SK-N-SH (cell line): ENCODE data around the gene KCNG4. TPM values are rescaled to one million over a fixed set of nuclear protein-coding genes. Genes with fewer than 3 reads are reported as not detected.

Experiments
- CTCF ChIA-PET: fragments of 300-600, 350-600 bp; formaldehyde crosslinking; extraction: SDS; loops from one replicate; lab custom pipeline; 2021; lab: Yijun Ruan, JAX
- POLR2A ChIA-PET: fragments of 350-600 bp; sonication (Branson Sonifier 250); formaldehyde crosslinking; extraction: SDS; loops from one replicate; lab custom pipeline; 2020; ENCODE audit warnings: antibody characterized with exemption, inconsistent platforms; lab: Yijun Ruan, JAX
- DNase-seq: peaks from one replicate; pipeline ENCODE4 v3.0.0; 2012
- H2AFZ ChIP-seq: fragments of 200-600 bp; sonication (generic); 2 replicates; pipeline ENCODE4 v1.8.1; 2016; ENCODE audit warnings: antibody characterized with exemption, mild to moderate bottlenecking, low read depth
- H3F3A ChIP-seq: fragments of 200-600 bp; sonication (generic); replicated peaks from 2 replicates; pipeline ENCODE3; 2016; ENCODE audit warnings: antibody characterized with exemption, mild to moderate bottlenecking; ENCODE audit not compliant: insufficient read depth
- H3K27ac ChIP-seq, 2 experiments: fragments of 200-500 bp in 1 of 2; fragments of 200-600 bp in 1 of 2; sonication (Bioruptor generic) in 1 of 2; sonication (generic), shearing (Covaris generic) in 1 of 2; 2 replicates each; pipeline versions ENCODE4 v1.5.1 to v1.6.1; 2014 to 2016; ENCODE audit warnings: low read depth in 2 of 2, inconsistent platforms in 1 of 2, low read length in 1 of 2, mild to moderate bottlenecking in 1 of 2, mixed read lengths in 1 of 2
- H3K27me3 ChIP-seq: fragments of 200-600 bp; sonication (generic), shearing (Covaris generic); 2 replicates; pipeline ENCODE4 v1.6.1; 2016; ENCODE audit warnings: mixed run types; ENCODE audit not compliant: insufficient read depth
- H3K36me3 ChIP-seq, 2 experiments: fragments of 200-500 bp in 1 of 2; fragments of 200-600 bp in 1 of 2; sonication (Bioruptor generic) in 1 of 2; sonication (generic) in 1 of 2; replicated peaks in 1 of 2; 2 replicates each; pipeline versions ENCODE3 to v1.5.1; 2014 to 2016; ENCODE audit warnings: low read length in 1 of 2, mild to moderate bottlenecking in 1 of 2; ENCODE audit not compliant: insufficient read depth in 2 of 2, control insufficient read depth in 1 of 2
- H3K4me1 ChIP-seq, 2 experiments: fragments of 200-500 bp in 1 of 2; fragments of 200-600 bp in 1 of 2; sonication (Bioruptor generic) in 1 of 2; sonication (generic), shearing (Covaris generic) in 1 of 2; 2 replicates each; pipeline versions ENCODE4 v1.5.1 to v1.6.1; 2014 to 2016; ENCODE audit warnings: low read depth in 1 of 2, low read length in 1 of 2, mixed run types in 1 of 2; ENCODE audit not compliant: insufficient read depth in 2 of 2, control insufficient read depth in 1 of 2
- H3K4me2 ChIP-seq: fragments of 200-600 bp; sonication (generic), shearing (Covaris generic); 2 replicates; pipeline ENCODE4 v1.6.1; 2017; ENCODE audit warnings: mixed run types
- H3K4me3 ChIP-seq, 2 experiments: fragments of 200-500 bp in 1 of 2; fragments of 200-600 bp in 1 of 2; sonication (Bioruptor generic) in 1 of 2; sonication (generic), shearing (Covaris generic) in 1 of 2; 2 replicates each; pipeline versions ENCODE4 v1.5.1 to v1.8.1; 2014 to 2016; ENCODE audit warnings: low read depth in 2 of 2, inconsistent platforms in 1 of 2, low read length in 1 of 2, mild to moderate bottlenecking in 1 of 2, mixed read lengths in 1 of 2, moderate library complexity in 1 of 2
- H3K79me2 ChIP-seq: fragments of 200-600 bp; sonication (generic); 2 replicates; pipeline ENCODE4 v1.8.1; 2017; ENCODE audit warnings: mild to moderate bottlenecking; ENCODE audit not compliant: insufficient read depth
- H3K9ac ChIP-seq: fragments of 200-600 bp; sonication (generic); 2 replicates; pipeline ENCODE4 v1.6.1; 2017; ENCODE audit warnings: mixed run types
- H3K9me2 ChIP-seq: fragments of 200-600 bp; sonication (generic); 2 replicates; pipeline ENCODE4 v1.6.1; 2017; ENCODE audit warnings: mixed run types
- H3K9me3 ChIP-seq: fragments of 200-600 bp; sonication (generic); 2 replicates; pipeline ENCODE4 v1.6.1; 2017; ENCODE audit warnings: mixed run types, mild to moderate bottlenecking, moderate library complexity
- H4K20me1 ChIP-seq: fragments of 200-600 bp; sonication (generic); 2 replicates; pipeline ENCODE4 v1.6.1; 2017; ENCODE audit warnings: mild to moderate bottlenecking, mixed run types; ENCODE audit not compliant: insufficient read depth
- CHD2 ChIP-seq: fragments of 150-350 bp; IDR thresholded peaks from 2 replicates; pipeline ENCODE4 v1.6.1; 2018; ENCODE audit warnings: low read length; ENCODE audit not compliant: partially characterized antibody
- ELF1 ChIP-seq: IDR thresholded peaks from 2 replicates; pipeline ENCODE4 v1.4.0; 2012
- EZH2phosphoT487 ChIP-seq: fragments of 200-600 bp; sonication (generic); IDR thresholded peaks from 2 replicates; pipeline ENCODE4 v1.6.1; 2017; ENCODE audit warnings: low read depth, mixed run types, mild to moderate bottlenecking, antibody characterized with exemption, moderate library complexity, borderline replicate concordance
- FOXJ3 ChIP-seq: sonication (generic); formaldehyde crosslinking; IDR thresholded peaks from 2 replicates; pipeline ENCODE4 v1.5.1; 2020; ENCODE audit warnings: mild to moderate bottlenecking, missing genetic modification reagents
- FOXM1 ChIP-seq: IDR thresholded peaks from 2 replicates; pipeline ENCODE4 v1.4.0; 2012; ENCODE audit warnings: low read depth, mild to moderate bottlenecking
- JUND ChIP-seq: IDR thresholded peaks from 2 replicates; pipeline ENCODE4 v1.4.0; 2012
- MEF2A ChIP-seq: IDR thresholded peaks from 2 replicates; pipeline ENCODE4 v1.4.0; 2012; ENCODE audit warnings: low read depth, borderline replicate concordance
- RFX5 ChIP-seq: IDR thresholded peaks from 2 replicates; pipeline ENCODE4 v1.6.1; 2012; ENCODE audit warnings: mild to moderate bottlenecking, improper control_type of control experiment, low read length
- RXRA ChIP-seq: IDR thresholded peaks from 2 replicates; pipeline ENCODE4 v1.4.0; 2012; ENCODE audit warnings: low read depth, mild to moderate bottlenecking, borderline replicate concordance
- TAF1 ChIP-seq: IDR thresholded peaks from 2 replicates; pipeline ENCODE4 v1.6.1; 2012; ENCODE audit warnings: low read depth, mild to moderate bottlenecking, low read length, moderate library complexity, borderline replicate concordance
- TEAD4 ChIP-seq: IDR thresholded peaks from 2 replicates; pipeline ENCODE4 v1.4.0; 2012; ENCODE audit warnings: mild to moderate bottlenecking, borderline replicate concordance; ENCODE audit not compliant: insufficient read depth
- YY1 ChIP-seq: IDR thresholded peaks from 2 replicates; pipeline ENCODE4 v1.4.0; 2012; ENCODE audit warnings: low read depth, mild to moderate bottlenecking
- WGBS: methylation state at CpG from one replicate; pipeline ENCODE4 v1.1.6; 2017; ENCODE audit warnings: low lambda C conversion rate; 5-methylcytosine and 5-hydroxymethylcytosine counted together
- polyA plus RNA-seq, 3 experiments: library from polyadenylated mRNA; depleted of rRNA; stranded (reverse); fragments of >200 nt; gene quantifications; 2 replicates each; pipeline ENCODE4 v1.2.3, GENCODE V29; 2012
- TF ChIP-seq, protein P1 (sequence below): fragments of 150-350 bp; IDR thresholded peaks from 2 replicates; pipeline ENCODE4 v1.6.1; 2016; ENCODE audit warnings: mild to moderate bottlenecking, low read depth, low read length
- TF ChIP-seq, protein P2 (sequence below): IDR thresholded peaks from 2 replicates; pipeline ENCODE4 v1.4.0; 2012; ENCODE audit warnings: low read depth, borderline replicate concordance
- TF ChIP-seq, protein P3 (sequence below): IDR thresholded peaks from 2 replicates; pipeline ENCODE4 v1.4.0; 2012; ENCODE audit warnings: low read depth
- TF ChIP-seq, protein P4 (sequence below): IDR thresholded peaks from 2 replicates; pipeline ENCODE4 v1.6.1; 2012; ENCODE audit warnings: mild to moderate bottlenecking, low read depth, low read length, moderate library complexity
- TF ChIP-seq, protein P5 (sequence below): fragments of 200-600 bp; sonication (generic); IDR thresholded peaks from 2 replicates; pipeline ENCODE4 v1.6.1; 2017; ENCODE audit warnings: antibody characterized with exemption, mild to moderate bottlenecking, moderate library complexity
- TF ChIP-seq, protein P6 (sequence below): IDR thresholded peaks from 2 replicates; pipeline ENCODE4; 2012

Gene KCNG4
- polyA plus RNA-seq, 1 of the 3 experiments (the other 2 are of a cell fraction) = not detected

DNA sequence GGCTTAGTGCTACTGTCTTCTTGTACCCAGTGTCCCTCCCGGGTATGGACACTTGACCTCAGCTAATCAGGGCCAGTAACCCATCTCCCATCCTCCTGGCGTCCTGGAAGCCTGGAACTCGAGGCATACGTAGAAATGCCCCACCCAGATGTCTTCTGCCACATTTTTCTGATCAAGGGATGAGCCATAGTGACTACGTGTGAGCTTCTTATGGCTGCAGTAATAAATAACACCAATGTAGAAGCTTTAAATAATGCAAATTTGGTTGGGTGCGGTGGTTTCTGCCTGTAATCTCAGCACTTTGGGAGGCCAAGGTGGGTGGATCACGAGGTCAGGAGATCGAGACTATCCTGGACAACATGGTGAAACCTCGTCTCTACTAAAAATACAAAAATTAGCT, 3.0 kb upstream of the KCNG4 start:
- H3K4me2 ChIP-seq = no peak overlapping the region
- H3K4me3 ChIP-seq = no peak overlapping the region
- no peaks in the 10 kb centered on the region for H3K79me2 ChIP-seq
- WGBS = 58% methylated on average over 9 of the region's 9 CpGs
- H3K9ac ChIP-seq = no peak overlapping the region
- POLR2A ChIA-PET = no interaction called here
- H3K4me1 ChIP-seq = peaks cover 0 to 11% of the 10 kb centered on the region in 2 experiments; a peak in 1 of 4 replicates
- no peaks in the 10 kb centered on the region for H4K20me1 ChIP-seq
- no peak overlapping the region for H2AFZ ChIP-seq
- no peaks in the 10 kb centered on the region; the same call in 1 of the 2 replicates for H3K27me3 ChIP-seq
- H3F3A ChIP-seq = no peaks in the 10 kb centered on the region
- DNase-seq = no peak
- no peak overlapping the region for H3K27ac ChIP-seq
- TF ChIP-seq CHD2 (no peak), YY1 (no peak), JUND (no peak), TEAD4 (no peak), TAF1 (no peak), MEF2A (no peak), ELF1 (no peak), RFX5 (no peak), FOXJ3 (CRISPR knock-in tag) (no peak), RXRA (no peak), FOXM1 (no peak), EZH2phosphoT487 (no peak)
- TF ChIP-seq, protein P1, sequence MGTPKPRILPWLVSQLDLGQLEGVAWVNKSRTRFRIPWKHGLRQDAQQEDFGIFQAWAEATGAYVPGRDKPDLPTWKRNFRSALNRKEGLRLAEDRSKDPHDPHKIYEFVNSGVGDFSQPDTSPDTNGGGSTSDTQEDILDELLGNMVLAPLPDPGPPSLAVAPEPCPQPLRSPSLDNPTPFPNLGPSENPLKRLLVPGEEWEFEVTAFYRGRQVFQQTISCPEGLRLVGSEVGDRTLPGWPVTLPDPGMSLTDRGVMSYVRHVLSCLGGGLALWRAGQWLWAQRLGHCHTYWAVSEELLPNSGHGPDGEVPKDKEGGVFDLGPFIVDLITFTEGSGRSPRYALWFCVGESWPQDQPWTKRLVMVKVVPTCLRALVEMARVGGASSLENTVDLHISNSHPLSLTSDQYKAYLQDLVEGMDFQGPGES = no peak
- TF ChIP-seq, protein P2, sequence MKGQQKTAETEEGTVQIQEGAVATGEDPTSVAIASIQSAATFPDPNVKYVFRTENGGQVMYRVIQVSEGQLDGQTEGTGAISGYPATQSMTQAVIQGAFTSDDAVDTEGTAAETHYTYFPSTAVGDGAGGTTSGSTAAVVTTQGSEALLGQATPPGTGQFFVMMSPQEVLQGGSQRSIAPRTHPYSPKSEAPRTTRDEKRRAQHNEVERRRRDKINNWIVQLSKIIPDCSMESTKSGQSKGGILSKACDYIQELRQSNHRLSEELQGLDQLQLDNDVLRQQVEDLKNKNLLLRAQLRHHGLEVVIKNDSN = no peak
- TF ChIP-seq, protein P3, sequence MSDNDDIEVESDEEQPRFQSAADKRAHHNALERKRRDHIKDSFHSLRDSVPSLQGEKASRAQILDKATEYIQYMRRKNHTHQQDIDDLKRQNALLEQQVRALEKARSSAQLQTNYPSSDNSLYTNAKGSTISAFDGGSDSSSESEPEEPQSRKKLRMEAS = no peak
- TF ChIP-seq, protein P4, sequence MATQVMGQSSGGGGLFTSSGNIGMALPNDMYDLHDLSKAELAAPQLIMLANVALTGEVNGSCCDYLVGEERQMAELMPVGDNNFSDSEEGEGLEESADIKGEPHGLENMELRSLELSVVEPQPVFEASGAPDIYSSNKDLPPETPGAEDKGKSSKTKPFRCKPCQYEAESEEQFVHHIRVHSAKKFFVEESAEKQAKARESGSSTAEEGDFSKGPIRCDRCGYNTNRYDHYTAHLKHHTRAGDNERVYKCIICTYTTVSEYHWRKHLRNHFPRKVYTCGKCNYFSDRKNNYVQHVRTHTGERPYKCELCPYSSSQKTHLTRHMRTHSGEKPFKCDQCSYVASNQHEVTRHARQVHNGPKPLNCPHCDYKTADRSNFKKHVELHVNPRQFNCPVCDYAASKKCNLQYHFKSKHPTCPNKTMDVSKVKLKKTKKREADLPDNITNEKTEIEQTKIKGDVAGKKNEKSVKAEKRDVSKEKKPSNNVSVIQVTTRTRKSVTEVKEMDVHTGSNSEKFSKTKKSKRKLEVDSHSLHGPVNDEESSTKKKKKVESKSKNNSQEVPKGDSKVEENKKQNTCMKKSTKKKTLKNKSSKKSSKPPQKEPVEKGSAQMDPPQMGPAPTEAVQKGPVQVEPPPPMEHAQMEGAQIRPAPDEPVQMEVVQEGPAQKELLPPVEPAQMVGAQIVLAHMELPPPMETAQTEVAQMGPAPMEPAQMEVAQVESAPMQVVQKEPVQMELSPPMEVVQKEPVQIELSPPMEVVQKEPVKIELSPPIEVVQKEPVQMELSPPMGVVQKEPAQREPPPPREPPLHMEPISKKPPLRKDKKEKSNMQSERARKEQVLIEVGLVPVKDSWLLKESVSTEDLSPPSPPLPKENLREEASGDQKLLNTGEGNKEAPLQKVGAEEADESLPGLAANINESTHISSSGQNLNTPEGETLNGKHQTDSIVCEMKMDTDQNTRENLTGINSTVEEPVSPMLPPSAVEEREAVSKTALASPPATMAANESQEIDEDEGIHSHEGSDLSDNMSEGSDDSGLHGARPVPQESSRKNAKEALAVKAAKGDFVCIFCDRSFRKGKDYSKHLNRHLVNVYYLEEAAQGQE = no peak
- TF ChIP-seq, protein P5, sequence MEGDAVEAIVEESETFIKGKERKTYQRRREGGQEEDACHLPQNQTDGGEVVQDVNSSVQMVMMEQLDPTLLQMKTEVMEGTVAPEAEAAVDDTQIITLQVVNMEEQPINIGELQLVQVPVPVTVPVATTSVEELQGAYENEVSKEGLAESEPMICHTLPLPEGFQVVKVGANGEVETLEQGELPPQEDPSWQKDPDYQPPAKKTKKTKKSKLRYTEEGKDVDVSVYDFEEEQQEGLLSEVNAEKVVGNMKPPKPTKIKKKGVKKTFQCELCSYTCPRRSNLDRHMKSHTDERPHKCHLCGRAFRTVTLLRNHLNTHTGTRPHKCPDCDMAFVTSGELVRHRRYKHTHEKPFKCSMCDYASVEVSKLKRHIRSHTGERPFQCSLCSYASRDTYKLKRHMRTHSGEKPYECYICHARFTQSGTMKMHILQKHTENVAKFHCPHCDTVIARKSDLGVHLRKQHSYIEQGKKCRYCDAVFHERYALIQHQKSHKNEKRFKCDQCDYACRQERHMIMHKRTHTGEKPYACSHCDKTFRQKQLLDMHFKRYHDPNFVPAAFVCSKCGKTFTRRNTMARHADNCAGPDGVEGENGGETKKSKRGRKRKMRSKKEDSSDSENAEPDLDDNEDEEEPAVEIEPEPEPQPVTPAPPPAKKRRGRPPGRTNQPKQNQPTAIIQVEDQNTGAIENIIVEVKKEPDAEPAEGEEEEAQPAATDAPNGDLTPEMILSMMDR = no peak
- TF ChIP-seq, protein P6, sequence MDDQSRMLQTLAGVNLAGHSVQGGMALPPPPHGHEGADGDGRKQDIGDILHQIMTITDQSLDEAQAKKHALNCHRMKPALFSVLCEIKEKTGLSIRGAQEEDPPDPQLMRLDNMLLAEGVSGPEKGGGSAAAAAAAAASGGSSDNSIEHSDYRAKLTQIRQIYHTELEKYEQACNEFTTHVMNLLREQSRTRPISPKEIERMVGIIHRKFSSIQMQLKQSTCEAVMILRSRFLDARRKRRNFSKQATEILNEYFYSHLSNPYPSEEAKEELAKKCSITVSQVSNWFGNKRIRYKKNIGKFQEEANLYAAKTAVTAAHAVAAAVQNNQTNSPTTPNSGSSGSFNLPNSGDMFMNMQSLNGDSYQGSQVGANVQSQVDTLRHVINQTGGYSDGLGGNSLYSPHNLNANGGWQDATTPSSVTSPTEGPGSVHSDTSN = no peak
- TF ChIP-seq, all 33 proteins: peak for 0
- Histone ChIP-seq H3K9me3 (no peaks in the 10 kb centered on the region), H3K36me3 (no peaks in the 10 kb centered on the region), H3K9me2 (no peaks in the 10 kb centered on the region)
- CTCF ChIA-PET = no interaction called here
